Endothelial cell of hepatic sinusoid (primary cell): ENCODE measurements around the gene APOBR.

ENCODE experiments used
- in situ Hi-C: cut with HindIII; loops from 2 replicates; pipeline ENCODE4 v1.10.0; 2017; ENCODE audit warnings: low sequenced_read_pairs

APOBR gene

DNA sequence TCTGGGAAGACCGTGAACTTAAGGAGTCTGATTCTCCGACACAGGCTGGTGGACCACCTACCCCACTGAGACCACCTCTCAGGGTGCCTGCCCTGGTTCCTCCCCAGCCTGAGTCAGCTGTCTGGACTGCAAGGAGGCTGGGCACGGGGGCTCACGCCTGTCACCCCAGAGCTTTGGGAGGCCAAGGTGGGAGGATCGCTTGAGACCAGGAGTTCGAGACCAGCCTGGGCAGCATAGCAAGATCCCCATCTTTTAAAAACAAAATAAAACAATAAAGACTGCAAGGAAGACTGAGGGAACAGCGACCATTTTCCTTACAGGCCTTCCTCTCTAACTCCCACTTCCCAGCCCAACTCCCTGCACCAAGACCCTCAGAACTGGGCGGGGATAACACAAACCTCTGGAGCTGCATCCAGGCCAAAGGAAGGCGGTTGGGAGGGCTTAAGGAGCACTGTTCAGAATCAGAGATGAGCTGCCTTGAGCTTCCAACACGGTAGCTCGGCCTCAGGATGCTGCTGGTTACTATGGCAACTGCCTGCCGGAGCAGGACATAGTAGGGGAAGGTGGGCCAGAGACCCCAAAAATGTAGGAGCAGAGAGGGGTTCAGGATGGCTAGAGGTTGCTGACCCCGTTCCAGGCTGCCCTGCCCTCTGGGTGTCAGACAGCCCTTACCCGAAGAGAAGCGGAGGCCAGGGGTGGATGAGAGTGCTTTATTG lies 4.4 kb downstream of the APOBR start:
- in situ Hi-C loops, result no loop called here

- in situ Hi-C loops, result loop anchor here (5.0 kb wide), 1 partner anchor 42 kb away; no protein-coding TSS in a partner anchor
Observed at GRCh38 chr16:28499854-28500253, 5.4 kb downstream of the APOBR start.

DNA sequence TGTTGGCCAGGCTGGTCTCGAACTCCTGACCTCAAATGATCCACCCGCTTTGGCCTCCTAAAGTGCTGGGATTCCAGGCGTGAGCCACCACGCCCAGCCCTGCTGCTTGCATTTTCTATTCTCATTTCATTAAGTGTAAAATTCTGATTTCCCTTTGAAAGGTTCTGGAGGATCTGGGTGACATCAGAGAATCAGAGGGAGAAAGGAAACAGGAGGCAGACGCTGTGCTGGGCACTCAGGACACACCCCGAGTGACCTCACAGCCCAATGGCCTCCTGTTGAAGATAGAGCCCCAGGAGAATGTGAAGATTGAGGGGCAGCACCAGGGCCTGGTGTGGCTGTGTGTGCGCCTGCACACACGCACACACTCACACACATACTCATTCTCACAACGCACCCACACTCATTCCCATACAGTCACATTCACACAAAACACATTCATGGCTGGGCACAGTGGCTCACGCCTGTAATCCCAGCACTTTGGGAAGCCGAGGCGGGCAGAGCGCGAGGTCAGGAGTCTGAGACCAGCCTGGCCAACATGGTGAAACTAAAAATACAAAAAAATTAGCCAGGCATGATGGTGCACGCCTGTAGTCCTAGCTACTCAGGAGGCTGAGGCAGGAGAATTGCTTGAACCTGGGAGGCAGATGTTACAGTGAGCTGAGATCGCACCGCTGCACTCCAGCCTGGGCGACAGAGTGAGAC lies 6.2 kb downstream of the APOBR start:
- in situ Hi-C loops, result loop anchor here (5.0 kb wide), 1 partner anchor 42 kb away; no protein-coding TSS in a partner anchor

DNA sequence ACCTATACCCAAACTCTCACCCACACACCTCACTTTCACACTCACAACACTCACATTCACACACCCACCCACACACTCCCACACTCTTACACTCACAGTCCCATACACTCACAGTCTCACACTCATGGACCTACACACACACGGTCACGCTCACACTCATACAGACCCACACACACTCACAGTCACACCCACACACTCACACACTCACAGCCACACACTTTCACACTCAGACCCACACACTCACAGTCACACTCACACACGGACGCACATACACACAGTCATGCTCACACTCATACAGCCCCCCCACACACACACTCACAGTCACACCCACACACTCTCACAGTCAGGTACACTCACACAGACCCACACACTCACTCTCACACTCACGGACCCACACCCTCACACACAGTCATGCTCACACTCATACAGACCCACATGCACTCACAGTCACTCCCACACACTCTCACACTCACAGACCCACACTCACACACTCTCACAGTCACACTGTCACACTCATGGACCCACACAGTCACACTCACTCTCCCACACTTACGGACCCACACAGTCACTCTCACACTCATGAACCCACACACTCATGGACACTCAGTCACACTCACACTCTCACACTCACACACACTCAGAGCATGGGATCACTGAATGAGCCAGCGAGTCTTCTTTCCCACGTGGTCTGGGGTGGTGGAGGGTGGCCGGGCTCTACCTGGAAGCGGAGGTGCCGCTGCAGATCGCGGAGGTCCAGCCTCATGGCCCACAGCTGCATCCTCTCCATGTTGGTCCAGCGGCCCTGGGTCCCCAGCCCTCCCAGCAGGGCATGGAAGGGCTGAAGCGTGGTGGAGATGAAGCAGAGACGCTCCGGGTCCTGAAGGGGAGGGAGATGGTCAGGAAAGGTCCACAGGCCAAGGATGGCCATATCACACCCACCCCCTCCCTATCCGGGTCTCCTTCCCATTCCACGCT lies 7.1 kb downstream of the APOBR start:
- in situ Hi-C loops, result loop anchor here (5.0 kb wide), 1 partner anchor 41 kb away; no protein-coding TSS in a partner anchor

DNA sequence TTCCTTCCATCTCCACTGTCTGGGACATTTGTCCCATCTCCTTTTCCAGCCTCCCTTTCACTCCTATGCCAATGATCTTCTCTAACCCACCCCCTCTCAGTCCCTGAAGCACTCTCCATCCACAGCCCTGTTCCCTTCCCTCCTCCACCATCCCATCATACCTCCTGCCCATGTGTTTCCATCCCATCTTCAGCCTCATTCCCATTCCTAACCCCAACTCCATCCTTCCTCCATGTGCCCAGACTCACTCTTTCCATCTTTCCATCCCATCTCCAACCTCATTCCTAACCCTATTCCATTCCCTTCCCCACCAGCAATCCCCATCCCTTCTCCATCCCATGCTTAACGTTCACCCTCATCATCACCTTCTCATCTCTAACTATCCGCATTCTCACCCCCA lies 7.8 kb downstream of the APOBR start:
- in situ Hi-C loops, result loop anchor here (5.0 kb wide), 1 partner anchor 40 kb away; no protein-coding TSS in a partner anchor

DNA sequence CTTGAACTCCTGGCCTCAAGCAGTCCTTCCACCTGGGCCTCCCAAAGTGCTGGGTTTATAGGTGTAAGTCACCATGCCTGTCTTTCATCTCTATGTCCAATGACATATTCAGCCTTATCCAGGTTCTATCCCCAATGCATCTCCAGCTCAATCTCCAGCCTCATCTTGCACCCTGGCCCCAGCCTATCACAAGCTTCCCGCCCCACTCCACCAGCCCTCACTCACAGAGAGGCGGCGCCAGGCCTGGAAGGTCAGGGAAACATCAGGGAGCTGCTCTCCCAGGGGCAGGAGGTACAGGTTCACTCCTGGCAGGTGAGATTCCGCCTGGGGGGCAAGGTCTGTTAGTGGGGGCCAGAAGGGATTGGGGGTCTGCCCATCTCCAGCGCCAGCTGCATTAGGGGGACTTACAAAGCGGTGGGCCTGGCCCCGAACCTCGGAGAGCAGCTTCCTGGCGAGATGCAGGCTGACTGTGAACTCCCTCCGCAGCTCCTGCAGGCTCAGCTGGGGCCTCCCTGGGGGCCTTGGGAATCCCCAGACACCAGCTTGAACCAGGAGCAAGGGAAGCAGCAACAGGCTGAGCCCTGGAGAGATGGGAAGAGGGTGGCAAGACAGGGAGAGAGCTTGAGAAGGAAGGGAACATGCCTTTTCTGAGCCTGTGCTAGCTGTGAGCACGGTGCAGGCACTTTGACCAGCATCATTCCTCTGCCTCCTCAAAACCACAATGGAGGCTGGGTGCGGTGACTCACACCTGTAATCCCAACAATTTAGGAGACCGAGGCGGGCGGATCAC lies 9.2 kb downstream of the APOBR start:
- in situ Hi-C loops, result loop anchor here (5.0 kb wide), 1 partner anchor 39 kb away; no protein-coding TSS in a partner anchor

- in situ Hi-C loops, result loop anchor here (5.0 kb wide), 1 partner anchor 37 kb away; no protein-coding TSS in a partner anchor
Observed at GRCh38 chr16:28504707-28505404, 10.4 kb downstream of the APOBR start.

GRCh38 chr16:28505489-28506137 lies 11.2 kb downstream of the APOBR start:
- in situ Hi-C loops, result no loop called here

- in situ Hi-C loops, result no loop called here
Observed at GRCh38 chr16:28511031-28511430, 16.6 kb downstream of the APOBR start.

GRCh38 chr16:28511801-28512789 lies 17.7 kb downstream of the APOBR start:
- in situ Hi-C loops, result no loop called here

DNA sequence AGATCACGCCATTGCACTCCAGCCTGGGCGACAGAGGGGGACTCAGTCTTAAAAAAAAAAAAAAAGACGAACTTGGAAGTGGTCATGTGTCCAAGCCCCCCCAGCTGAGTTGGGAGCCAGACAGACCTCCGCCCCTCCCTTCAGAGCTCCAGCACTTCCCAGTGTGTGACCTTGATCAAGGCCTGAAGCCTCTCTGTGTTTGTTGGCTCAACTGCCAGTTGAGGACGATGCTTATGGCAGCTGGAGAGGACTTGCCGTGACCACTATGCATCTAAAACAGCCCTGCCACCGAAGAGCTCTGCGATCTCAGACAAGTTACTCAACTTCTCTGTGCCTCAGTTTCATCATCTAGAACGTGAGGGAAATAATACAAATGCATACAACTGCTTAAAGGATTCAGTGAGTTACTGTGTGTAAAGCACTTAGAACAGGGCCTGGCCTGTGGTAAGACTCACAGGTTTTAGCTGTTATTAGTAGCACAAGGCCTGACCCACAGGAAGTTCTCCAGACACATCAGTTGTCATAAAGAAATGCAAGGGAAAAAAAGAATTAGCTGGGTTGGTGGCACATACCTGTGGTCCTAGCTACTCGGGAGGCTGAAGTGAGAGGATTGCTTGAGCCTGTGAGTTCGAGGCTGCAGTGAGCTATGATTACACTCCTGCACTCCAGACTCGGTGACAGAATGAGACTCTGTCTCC lies 19.2 kb downstream of the APOBR start:
- in situ Hi-C loops, result no loop called here

DNA sequence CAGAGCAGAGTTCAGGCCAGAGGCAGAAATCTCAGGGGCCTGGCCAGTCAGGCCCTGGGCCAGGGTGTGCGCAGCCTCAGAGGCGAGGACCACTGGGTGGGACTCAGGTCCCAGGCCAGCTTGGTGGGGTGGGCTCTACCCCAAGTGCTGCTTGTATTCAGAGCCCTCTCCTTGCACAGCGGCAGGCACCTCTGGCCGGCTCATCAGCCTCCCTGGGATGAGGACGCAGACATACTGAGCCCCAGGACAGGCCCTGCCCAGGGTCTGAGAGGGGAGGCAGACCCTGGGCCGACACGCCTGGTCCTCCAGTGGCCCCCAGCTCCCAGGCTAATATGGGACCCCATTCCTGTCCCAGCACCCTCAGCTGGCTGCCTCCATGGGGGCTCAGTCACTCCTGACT lies 19.8 kb downstream of the APOBR start:
- in situ Hi-C loops, result no loop called here

GRCh38 chr16:28520672-28521071 lies 26.2 kb downstream of the APOBR start:
- in situ Hi-C loops, result loop anchor here (10.0 kb wide), 1 partner anchor 354 kb away; the partner anchor contains the start of gene ATP2A1

DNA sequence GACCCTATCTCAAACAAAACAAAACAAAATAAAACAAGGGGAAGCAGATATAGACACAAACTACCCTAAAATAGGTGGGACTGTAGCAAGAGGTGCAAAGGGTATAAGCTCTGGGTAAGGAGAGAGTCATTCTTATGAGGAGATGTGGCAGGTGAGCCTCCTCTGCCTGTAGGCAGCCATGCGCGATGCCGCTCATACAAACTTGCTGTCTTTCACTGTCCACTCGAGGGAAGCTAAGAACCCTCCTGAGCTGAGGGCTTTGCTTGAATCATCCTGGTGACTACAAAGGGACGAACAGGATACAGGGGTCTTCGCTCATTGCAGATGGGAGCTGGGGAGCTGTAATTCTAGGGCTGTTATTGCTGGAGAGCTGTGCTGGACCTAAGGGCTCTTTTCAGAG lies 27.0 kb downstream of the APOBR start:
- in situ Hi-C loops, result loop anchor here (10.0 kb wide), 1 partner anchor 353 kb away; the partner anchor contains the start of gene ATP2A1

- in situ Hi-C loops, result loop anchor here (10.0 kb wide), 1 partner anchor 352 kb away; the partner anchor contains the start of gene ATP2A1
Observed at GRCh38 chr16:28522792-28523191, 28.3 kb downstream of the APOBR start.

- in situ Hi-C loops, result loop anchor here (10.0 kb wide), 1 partner anchor 350 kb away; the partner anchor contains the start of gene ATP2A1
Observed at GRCh38 chr16:28524681-28525171, 30.3 kb downstream of the APOBR start.
